ENCODE measurements around the gene RALGAPB. TPM values are rescaled to one million over a fixed set of nuclear protein-coding genes. Genes with fewer than 3 reads are reported as not detected.
"Not testable (repeated sequence)": the region's sequence is repeated elsewhere in the genome, so short reads cannot be mapped to it uniquely, and the experiment has no call there.

The RALGAPB gene
- total RNA-seq, 1 donor from 2014 or later: 48.4 TPM

DNA sequence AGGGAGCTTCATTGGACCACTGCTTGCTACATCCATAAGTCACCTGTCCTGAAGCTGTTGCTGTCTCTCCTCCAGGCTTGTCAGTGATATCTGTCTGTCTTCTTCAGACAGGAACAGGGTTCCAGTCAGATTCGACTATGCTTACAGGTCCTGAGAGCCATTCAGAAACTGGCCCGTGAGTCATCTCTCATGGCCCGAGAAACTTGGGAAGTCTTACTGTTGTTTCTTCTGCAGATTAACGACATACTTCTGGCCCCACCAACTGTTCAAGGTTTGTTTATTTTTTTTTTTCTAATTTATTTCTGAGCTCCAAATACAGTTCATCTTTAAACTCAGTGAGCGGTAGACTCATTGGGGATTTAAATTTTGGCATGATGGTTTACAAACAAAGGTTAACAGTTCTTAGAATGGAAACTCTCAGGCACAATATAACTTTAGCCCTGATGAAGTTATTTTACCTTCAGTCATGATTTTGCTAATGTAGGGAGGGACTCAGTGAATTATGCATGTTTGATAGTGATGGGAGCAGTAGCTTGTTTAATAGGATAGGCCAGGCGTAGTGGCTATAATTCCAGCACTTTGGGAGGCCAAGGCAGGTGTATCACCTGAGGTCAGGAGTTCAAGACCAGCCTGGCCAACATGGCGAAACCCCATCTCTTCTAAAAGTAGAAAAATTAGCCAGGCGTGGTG, 24.7 kb downstream of the RALGAPB start:
- DNase-seq (ENCODE audit: low read depth): peak; percentile 6

DNA sequence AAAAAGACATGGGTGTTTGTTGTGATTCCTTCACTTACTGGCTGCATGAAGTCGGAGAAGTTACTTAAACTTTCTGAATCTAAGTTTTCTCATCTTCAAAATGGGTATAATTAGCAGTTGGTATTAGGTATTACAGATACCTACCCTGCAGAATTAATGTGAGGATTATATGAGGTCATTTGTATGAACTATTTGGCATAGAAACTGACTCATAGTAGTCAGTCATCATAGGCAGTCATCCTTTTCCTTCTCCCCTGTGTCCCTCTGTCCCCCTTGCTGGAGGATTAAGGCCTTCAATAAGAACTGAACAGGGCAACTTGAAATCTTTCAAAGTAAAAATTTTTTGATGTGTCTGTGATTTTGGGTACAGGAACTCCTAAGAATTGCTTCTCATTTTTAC, 26.3 kb downstream of the RALGAPB start:
- peak; percentile 19 for DNase-seq (ENCODE audit: low read depth)

DNA sequence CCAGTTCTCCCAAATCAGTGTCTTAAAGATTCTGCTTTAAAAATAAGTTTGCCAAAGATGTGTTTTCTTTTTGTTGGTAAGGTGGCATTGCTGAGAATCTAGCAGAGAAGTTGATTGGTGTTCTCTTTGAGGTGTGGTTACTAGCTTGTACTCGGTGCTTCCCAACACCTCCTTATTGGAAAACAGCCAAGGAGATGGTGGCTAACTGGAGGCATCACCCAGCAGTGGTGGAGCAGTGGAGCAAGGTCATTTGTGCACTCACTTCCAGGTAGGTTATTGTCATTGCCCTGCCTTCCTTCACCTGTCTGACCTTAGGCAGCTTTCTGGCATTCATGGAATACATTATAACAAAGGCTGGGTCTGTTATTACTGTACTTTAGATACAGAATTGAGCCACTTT, 26.7 kb downstream of the RALGAPB start:
- peak; percentile 17 for DNase-seq (ENCODE audit: low read depth)

DNA sequence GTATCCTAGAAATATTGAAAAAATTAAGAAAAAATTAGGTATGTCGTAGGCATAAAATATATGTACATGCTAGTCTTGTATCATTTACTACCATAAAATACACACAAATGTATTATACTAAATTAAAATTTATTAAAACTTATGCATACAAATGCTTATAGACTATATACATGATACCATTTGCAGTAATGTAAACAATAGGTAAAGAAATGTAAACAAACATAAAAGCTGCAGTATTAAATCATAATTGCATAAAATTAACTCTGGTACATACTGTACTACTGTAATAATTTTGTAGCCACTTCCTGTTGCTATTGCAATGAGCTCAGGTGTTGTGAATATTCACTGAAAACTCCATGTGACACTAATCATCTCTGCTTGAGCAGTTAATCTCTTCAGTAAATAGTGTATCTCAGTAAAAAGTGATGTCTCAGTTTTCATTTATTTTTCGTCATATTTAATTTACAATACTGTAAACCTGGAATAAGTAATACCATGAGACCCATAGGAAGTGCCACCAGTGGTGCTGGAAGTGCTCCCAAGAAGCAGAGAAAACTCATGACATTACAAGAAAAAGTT, 29.3 kb downstream of the RALGAPB start:
- no peak for DNase-seq (ENCODE audit: low read depth)

DNA sequence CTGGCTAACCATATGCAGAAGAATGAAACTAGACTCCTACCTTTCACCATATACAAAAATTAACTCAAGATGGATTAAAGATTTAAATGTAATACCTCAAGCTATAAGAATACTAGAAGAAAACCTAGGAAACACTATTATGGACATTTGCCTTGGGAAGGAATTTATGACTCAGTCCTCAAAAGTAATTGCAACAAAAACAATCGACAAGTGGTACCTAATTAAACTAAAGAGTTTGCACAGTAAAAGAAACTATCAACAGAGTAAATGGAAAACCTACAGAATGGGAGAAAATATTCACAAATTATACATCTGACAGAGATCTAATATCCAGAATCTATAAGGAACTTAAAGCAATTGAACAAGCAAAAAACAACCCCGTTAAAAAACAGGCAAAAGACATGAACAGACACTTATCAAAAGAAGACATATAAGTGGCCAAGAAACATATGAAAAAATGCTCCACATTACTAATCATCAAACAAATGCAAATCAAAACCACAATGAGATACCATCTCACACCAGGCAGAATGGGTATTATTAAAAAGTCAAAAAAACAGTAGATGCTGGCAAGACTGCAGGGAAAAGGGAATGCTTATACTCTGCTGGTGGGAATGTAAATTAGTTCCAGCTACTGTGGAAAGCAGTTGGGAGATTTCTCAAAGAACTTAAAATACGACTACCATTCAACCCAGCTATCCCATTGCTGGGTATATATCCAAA, 31.9 kb downstream of the RALGAPB start:
- DNase-seq (ENCODE audit: low read depth): peak; percentile 16

DNA sequence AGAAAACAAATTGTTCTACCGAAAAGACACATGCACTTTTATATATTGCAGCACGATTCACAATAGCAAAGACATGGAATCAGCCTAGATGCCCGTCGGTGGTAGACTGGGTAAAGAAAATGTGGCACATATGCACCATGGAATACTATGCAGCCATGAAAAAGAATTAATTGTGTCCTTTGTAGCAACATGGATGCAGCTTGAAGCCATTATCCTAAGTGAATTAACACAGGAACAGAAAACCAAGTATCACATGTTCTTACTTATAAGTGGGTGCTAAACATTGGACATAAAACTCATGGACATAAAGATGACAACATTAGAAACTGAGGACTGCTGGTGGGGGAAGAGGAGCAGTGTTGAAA, 32.4 kb downstream of the RALGAPB start:
- DNase-seq (ENCODE audit: low read depth): no peak

DNA sequence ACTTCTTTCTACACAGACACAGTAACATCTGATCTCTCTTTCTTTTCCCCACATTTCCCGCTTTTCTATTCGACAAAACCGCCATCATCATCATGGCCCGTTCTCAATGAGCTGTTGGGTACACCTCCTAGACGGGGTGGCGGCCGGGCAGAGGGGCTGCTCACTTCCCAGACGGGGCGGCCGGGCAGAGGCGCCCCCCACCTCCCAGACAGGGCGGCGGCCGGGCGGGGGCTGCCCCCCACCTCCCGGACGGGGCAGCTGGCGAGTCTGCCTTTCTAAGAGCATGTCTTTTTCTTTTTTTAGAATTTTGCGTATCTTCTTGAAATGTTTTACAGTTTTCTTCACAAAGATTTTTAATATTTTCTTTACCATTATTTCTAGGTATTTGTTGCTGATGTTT, 39.1 kb downstream of the RALGAPB start:
- not testable (repeated sequence) for DNase-seq (ENCODE audit: low read depth)

DNA sequence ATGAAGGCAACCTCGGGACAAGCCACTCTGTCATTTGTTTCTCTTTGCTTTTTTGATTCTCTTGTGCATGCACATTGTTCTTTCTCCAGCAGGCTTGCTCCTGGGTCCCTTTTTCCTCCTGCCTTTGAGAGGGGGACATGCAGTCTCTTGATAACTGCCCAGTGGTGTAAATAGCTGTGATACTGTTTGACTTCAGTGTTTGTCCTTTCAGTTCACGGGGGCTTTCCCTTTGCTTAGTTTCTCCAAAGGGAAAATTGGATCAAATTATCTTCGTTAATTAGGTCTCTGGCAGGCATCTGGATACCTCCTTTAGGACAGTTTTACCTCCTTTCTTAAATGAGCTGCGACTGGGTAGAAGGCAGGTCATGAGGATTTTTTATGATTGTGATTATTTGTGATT, 41.5 kb downstream of the RALGAPB start:
- DNase-seq (ENCODE audit: low read depth): no peak

DNA sequence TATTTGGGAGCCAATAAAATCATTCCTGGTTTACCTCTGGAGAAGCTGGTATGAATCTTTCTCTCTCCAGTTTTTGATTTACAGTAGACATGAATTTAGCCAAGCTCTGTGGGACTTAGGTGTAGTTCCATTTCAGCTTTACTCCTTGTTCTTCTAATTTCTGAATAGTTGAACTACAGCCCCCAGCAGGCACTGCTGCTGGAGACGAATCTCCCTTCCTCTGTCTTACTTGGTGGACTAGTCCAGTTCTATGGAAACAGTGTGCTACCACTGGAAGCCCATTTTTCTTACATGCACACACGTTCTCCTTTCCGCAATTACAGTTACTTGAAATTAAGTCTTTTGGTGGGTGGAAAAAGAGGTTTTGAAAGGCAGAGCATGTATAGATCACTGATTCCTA, 42.3 kb downstream of the RALGAPB start:
- DNase-seq (ENCODE audit: low read depth): no peak

DNA sequence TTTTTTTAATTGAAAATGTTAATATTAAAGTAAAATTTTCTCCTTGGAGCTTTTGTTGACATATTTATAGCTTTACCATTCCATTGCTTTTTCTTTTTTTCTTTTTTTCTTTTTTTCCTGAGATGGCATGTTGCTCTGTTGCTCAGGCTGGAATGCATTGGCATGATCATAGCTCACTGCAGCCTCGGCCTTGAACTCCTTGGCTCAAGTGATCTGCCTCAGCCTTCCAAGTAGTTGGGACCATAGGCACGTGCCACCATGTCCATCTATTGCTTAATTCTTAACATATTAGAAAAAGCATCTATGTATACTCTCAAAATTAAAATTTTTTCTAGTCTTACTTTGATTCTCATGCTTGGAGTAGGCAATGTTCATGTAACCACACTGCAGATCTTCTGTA, 43.0 kb downstream of the RALGAPB start:
- DNase-seq (ENCODE audit: low read depth): no peak

DNA sequence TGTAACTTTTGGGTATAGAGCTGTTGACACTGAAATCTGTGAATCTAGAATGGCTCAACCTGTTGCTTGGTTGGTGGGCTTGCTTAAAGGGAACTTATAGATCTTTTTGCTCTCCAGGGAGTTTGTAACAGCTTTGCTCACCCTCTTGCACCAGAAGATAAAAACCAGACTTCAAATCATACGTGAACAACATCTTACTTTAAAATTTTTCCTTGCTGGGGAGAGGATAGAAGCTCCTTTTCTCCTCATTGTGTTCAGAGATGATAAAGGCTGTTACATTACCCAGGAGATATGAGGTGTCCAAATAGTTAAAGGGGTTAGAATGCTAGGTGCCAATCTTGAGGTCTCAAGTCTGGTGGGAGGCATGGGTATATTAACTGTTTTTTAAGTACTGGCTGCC, 46.8 kb downstream of the RALGAPB start:
- no peak for DNase-seq (ENCODE audit: low read depth)

DNA sequence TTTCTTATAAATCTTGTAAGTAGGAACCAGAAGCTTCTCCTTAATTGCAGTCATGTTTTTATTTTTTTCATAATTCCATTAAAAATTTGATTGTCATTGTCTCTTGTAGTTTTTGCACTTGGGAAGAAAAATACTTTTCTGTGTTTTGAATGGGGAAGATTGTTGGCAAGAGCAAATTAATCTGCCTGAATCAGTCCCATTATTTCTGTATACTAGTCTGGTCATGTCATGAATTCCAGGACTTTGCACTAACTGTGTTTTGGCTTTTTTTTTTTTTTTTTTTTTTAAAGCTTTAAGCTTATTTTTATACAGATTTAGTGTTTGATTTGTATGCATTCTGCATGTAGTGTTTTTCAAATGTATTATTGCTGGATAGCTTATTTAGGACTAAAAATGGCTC, 47.6 kb downstream of the RALGAPB start:
- DNase-seq (ENCODE audit: low read depth): no peak

DNA sequence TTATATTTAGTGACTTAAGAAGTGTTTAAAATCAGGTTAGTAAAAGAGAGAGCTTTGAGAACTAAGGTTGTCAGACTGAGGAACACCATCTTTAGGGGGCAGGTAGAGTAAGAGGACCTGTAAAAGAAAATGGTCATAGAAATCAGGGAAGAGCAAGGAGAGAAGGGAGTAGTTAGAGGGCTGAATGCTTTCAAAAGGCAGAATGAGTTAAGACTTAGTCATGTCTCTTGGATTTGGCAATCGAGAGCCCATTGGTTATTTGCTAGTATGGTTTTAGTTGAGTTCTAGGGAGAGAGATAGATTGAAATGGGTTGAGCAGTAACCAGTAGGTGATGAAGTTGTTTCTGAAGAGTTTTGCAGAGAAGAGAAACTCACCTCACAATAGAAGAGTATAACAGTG, 51.1 kb downstream of the RALGAPB start:
- DNase-seq (ENCODE audit: low read depth): peak; percentile 61

DNA sequence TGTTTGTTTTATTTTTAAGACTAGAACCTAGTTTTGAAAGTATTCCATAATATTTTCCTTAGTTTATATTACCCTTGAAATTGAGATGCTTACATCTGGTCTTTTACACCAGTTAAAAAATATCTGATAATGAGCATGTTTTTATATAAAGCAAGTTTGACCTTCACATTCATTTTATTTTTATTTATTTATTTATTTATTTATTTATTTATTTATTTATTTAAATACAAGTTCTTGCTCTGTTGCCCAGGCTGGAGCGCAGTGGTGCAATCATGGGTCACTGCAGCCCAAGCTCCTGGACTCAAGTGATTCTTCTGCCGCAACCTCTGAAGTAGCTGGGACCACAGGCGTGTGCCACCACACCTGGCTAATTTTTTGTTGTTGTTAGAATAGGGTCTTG, 55.5 kb downstream of the RALGAPB start:
- no peak for DNase-seq (ENCODE audit: low read depth)

DNA sequence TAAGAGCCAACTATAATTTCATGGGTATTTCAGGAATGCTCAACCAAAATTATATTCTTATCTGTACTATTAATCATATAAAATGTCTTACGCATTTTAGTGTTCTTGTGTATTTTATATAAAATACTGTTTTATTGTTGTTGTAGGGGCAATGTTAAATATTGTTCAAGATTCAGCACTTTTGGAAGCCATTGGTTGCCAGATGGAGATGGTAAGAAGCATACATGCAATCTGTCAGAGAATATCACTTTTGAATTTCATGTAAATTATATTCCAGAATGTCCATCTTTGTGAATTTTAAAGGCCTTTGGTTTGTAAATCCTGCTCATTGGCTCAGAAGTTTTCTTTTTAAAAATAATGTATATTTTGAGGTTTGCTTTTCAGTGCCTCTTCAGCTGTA, 58.4 kb downstream of the RALGAPB start:
- no peak for DNase-seq (ENCODE audit: low read depth)

DNA sequence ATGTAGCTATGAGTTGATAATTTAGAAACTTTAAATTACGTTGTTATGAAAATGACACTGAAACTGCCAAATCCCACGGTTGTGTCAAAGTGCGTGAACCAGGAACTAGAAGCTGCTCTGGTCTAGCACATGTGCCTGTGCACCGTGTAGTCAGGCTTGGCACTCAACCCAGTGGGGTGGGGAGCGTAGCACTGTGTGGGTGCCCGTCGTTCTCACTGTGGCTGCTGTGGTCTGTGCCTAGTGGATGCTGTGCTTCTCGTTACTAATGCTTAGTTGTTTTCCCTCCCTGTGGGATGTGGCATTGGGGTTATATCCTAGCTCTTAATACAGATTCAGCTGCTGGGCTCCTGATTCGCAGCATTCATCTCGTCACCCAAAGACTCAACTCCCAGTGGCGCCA, 62.1 kb downstream of the RALGAPB start:
- no peak for DNase-seq (ENCODE audit: low read depth)

DNA sequence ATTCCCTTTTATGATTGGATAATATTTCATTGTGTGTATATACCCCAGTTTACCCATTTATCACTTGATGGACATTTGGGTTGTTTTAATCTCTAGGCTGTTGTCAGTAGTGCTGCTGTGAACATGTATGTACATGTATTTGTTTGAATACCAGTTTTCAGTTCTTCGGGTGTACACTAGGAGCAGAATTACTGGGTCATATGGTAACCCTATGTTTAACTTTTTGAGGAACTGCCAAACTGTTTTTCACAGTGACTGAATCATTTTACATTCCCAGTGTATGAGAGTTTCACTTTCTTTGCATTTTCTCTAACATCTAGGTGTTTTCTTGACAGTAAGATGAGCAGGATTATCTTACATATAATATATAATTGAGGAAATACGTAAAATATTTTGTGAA, 63.7 kb downstream of the RALGAPB start:
- DNase-seq (ENCODE audit: low read depth): no peak

DNA sequence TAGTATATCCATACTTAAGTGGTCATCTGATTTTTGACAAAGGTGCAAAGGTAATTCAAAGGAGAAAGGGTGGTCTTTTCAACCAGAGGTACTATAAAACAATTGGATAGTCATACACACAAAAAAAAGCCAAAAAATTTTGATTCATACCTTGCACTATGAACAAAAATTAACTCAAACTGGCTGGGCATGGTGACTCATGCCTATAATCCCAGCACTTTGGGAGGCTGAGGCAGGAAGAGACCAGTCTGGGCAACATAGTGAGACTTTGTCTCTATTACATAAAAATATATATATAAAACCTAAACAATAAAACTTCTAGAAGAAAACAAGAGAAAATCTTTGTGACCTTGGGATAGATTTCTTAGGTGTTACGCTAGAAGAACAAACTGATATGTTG, 64.5 kb downstream of the RALGAPB start:
- no peak for DNase-seq (ENCODE audit: low read depth)

DNA sequence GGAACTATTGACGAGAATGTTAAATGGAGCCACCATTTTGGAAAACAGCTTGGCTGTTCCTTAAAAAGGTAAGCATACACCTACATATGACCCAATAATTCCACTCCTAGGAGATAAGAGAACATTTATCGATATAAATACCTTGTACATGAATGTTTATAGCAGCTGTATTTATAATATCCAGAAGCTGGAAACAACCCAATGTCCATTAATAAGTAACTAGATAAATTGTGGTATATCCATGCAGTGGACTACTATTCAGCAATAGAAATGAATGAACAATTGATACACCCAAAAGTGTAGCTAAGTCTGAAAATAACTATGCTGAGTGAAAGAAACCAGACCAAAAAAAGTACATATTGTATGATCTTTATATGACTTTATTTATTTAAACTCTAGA, 66.1 kb downstream of the RALGAPB start:
- no peak for DNase-seq (ENCODE audit: low read depth)

DNA sequence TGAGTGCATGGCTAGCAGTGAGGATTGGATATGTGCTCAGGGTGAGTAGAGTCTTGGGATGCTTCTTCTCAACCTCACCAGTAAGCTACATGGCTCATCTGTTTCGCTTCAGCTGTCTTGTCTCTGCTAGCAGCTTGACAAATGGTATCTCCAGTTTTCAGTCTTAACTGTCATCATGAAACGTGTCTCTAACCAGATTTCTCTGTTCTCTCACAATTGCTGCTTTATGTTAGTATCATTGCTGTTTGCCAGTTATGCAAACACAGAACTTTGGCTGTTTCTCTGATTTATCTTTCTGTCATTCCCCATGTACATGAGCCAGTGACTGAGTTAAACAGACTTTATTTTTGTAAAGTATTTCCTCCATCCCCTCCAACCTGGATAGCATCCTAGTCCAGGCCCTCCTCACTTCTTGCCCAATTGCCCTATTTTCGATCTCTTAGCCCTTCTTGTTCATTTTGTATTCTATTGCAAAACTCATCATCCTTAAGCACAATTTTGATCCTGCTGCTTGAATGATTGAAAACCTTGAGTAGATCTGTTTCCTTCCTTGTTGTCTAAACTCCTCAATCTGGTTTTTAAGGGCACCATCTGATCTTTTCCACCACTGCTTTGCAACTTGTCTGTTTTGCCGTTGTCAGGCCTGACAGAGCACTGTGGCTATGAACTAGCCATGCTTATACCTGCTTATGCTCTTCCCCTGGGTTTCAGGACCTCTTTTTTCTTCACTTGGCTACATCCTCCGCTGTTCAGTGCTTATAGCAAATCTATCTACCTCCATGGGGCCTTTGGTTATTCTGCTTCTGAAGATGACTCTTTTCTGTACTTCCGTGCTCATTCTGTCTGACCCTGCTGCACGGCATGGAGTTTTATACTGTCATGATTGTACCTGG, 70.6 kb downstream of the RALGAPB start:
- DNase-seq (ENCODE audit: low read depth): no peak

DNA sequence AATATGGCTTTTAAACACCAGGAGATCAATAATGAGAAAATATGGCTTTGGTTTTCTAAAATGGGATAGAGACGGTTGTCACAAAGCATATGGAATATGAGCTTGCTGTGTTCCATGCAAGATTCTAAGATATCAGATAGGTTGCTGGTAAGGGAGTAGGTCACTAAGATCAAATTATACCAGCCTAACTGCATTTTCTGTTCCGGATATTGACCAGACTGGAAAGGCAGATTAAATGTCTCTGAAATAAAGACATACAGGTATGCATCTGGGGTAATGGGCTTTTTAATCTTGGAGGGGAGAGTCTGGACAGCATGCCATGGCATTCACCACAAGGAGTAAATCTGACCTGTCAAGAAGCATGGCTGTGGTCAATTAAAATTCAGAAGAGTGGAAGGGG, 73.1 kb downstream of the RALGAPB start:
- no peak for DNase-seq (ENCODE audit: low read depth)

DNA sequence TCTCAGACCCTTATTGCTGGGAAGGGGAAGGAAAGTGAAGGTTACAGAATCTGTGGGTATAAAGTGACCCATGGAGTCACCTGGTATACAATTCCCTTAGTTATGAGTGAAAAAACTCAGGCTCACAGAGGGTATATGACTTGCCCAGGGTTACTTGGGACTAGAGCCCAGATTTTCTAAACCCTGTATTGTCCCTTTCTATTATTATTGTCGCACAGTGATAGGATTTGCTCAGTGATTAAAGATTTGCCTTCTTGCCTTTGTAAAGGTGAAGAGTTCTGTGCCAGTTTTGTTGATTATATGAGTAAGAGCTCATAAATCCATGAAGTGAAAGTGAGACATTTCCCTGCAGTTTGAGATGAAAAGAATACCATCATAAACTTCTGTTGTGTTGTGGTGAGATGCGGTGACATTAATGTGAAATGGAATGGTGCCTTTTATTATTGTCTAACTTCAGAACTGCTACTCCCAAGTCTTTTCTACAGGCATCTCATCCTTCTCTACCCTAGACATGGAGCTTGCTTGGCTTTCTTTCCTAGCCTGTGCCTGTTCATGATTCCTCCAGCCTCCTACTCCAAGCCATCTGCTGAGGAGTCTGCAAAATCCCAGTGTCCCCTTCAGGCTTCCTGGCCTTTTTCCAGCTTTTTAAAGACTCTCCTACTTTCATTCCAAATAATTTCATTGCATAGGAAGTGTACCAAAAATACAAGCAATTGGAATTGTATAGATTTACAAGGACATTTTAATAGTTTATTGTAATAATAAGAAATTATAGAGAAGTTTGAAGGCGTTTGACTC, 74.8 kb downstream of the RALGAPB start:
- DNase-seq (ENCODE audit: low read depth): no peak
